SH-SY5Y (cell line): ENCODE measurements around the gene RFTN1.

Source experiments
- GATA2 ChIP-seq: IDR thresholded peaks from 2 replicates; pipeline ENCODE4 v1.6.1; 2011; ENCODE audit warnings: mild to moderate bottlenecking, low read depth, low read length
- GATA3 ChIP-seq: IDR thresholded peaks from 2 replicates; pipeline ENCODE4 v1.6.1; 2011; ENCODE audit warnings: low read depth, mild to moderate bottlenecking, low read length, moderate library complexity

DNA sequence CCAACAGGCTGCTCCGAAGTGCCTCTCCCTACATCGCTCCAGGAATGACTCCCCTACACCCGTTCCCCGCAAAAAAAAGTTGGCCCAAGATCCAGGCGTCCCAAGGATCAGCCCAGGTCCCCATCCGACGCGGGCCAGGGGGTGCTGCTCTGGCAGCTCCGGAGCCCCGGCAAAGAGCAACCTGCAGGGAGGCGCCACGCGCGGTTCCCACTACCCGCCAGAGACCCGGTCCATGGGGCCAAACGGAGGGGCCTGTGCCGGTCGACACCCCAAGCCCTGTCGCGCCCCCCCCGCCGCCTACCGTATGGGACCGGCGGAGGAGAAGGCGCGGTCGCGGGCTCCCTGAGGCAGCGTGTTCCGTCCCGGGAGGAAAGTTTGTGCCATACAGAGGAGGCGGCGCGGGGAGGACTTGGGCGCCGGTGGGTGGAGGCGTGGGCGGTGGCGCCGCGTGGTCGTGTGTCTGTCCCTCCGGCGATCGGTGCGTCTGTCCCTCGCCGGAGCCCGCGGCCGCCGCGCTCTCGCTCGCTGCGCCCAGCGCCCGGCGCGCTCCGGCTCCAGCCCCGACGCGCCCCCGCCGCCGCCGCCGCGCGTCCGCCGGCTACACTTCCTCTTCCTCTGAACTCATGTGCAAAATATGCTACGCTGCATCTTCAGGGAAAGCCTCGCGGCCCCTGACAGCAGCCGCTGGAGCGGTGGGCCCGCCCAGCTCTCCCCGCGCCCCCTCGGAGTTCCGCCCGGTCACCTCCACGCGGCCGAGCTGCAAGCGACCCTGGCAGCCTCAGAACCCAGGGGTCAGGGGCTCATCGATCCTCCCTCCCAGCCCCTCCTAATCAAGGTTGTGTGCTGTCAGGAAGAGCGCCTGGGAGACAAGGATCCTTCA is at the start of gene RFTN1:
- TF ChIP-seq GATA2: no peak
- no peak for TF ChIP-seq GATA3
